ENCODE results near the gene SLC25A17. TPM values are rescaled to one million over a fixed set of nuclear protein-coding genes. Genes with fewer than 3 reads are reported as not detected.

SLC25A17 gene
- total RNA-seq, 1 experiment from 2014 or later: 51.6 TPM

GRCh38 chr22:40758390-40758789, 60.8 kb downstream of the SLC25A17 start:
- H3K27ac ChIP-seq (ENCODE audit: low read depth, low read length, poor library complexity, severe bottlenecking): no peak overlapping the region
- no peaks in the 10 kb centered on the region for H3K9me3 ChIP-seq (ENCODE audit: low read depth, low read length, poor library complexity, severe bottlenecking)
- intact Hi-C loops (cut with micrococcal nuclease; ENCODE audit: unreplicated experiment): no loop called here
- no peaks in the 10 kb centered on the region for H3K36me3 ChIP-seq (ENCODE audit: insufficient read depth, low read length, poor library complexity, severe bottlenecking)
- CTCF ChIA-PET: interaction anchor here (1.9 kb wide), 1 partner anchor 75 kb away, joined by 6 read pairs; no protein-coding TSS in a partner anchor
- POLR2A ChIA-PET (ENCODE audit: low non-redundant PET): interaction anchor here (0.6 kb wide), 1 partner anchor 82 kb away, joined by 3 read pairs; no protein-coding TSS in a partner anchor
- peaks cover 3% of the 10 kb centered on the region for H3K4me1 ChIP-seq (ENCODE audit: insufficient read depth, low read length, poor library complexity, severe bottlenecking)
- TF ChIP-seq EZH2 (IDR thresholded peaks at IDR 0.05; ENCODE audit: borderline replicate concordance, low read depth, low read length, poor library complexity, severe bottlenecking) (no peak), CTCF (conservative IDR thresholded peaks at IDR 0.05; ENCODE audit: low read depth, low read length) (no peak)
- H3K27me3 ChIP-seq (replicated peaks; ENCODE audit: insufficient read depth, low read depth, low read length, poor library complexity): no peaks in the 10 kb centered on the region
- BruUV-seq (replicated peaks): no TSS peak
- no peak overlapping the region for H3K4me3 ChIP-seq (ENCODE audit: low read depth, low read length, poor library complexity, severe bottlenecking)
- DNase-seq (ENCODE audit: low spot score): no peak

DNA sequence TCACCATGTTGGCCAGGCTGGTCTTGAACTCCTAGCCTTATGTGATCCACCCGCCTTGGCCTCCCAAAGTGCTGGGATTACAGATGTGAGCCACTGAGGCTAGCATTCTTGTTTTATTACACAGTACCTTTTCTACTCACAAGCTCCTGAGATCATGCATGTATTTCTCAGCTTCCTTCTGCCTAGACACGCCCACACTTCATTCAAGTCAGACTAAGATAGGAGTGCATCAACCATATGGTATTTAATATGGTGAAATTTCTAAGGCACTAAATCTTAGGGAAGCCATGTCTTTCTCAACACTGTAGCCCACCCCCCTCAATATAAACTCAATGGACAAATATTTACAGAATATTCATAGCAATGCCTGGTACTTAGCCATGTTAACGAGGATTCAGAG, 62.1 kb downstream of the SLC25A17 start:
- ChIA-PET POLR2A (ENCODE audit: low non-redundant PET) (no interaction called here), CTCF (interaction anchor here (1.9 kb wide), 1 partner anchor 74 kb away, joined by 6 read pairs; no protein-coding TSS in a partner anchor)
- peaks cover 3% of the 10 kb centered on the region for H3K4me1 ChIP-seq (ENCODE audit: insufficient read depth, low read length, poor library complexity, severe bottlenecking)
- no TSS peak for BruUV-seq (replicated peaks)
- no peaks in the 10 kb centered on the region for H3K27me3 ChIP-seq (replicated peaks; ENCODE audit: insufficient read depth, low read depth, low read length, poor library complexity)
- intact Hi-C loops (cut with micrococcal nuclease; ENCODE audit: unreplicated experiment): no loop called here
- no peaks in the 10 kb centered on the region for H3K36me3 ChIP-seq (ENCODE audit: insufficient read depth, low read length, poor library complexity, severe bottlenecking)
- no peak overlapping the region for H3K4me3 ChIP-seq (ENCODE audit: low read depth, low read length, poor library complexity, severe bottlenecking)
- H3K27ac ChIP-seq (ENCODE audit: low read depth, low read length, poor library complexity, severe bottlenecking): no peak overlapping the region
- H3K9me3 ChIP-seq (ENCODE audit: low read depth, low read length, poor library complexity, severe bottlenecking): no peaks in the 10 kb centered on the region
- TF ChIP-seq CTCF (conservative IDR thresholded peaks at IDR 0.05; ENCODE audit: low read depth, low read length): no peak
- TF ChIP-seq EZH2 (IDR thresholded peaks at IDR 0.05; ENCODE audit: borderline replicate concordance, low read depth, low read length, poor library complexity, severe bottlenecking): no peak
- DNase-seq (ENCODE audit: low spot score): no peak

DNA sequence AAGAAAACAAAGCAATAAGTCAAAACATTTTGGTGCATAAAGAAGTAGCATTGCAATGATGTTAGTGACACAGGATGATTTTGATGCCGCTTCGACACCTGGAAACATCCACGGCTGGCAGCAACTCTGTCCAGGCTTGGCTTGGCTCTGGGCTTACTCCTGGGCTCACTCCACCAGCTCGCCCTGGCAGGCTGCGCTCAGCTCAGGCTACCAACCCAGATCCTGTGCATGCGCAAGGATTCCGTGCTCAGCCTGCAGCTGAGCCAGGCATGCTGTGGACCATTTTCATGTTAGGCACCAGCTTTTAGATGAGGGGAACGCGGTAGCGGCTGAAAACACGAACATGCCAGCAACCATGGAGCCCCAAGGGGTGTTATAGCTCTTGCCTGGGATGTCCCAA, 66.0 kb downstream of the SLC25A17 start:
- CTCF ChIA-PET: no interaction called here
- Histone ChIP-seq H3K27me3 (replicated peaks; ENCODE audit: insufficient read depth, low read depth, low read length, poor library complexity) (no peaks in the 10 kb centered on the region), H3K4me3 (ENCODE audit: low read depth, low read length, poor library complexity, severe bottlenecking) (no peak overlapping the region), H3K4me1 (ENCODE audit: insufficient read depth, low read length, poor library complexity, severe bottlenecking) (peaks cover 3% of the 10 kb centered on the region), H3K36me3 (ENCODE audit: insufficient read depth, low read length, poor library complexity, severe bottlenecking) (no peaks in the 10 kb centered on the region), H3K9me3 (ENCODE audit: low read depth, low read length, poor library complexity, severe bottlenecking) (no peaks in the 10 kb centered on the region), H3K27ac (ENCODE audit: low read depth, low read length, poor library complexity, severe bottlenecking) (no peak overlapping the region)
- intact Hi-C loops (cut with micrococcal nuclease; ENCODE audit: unreplicated experiment): no loop called here
- POLR2A ChIA-PET (ENCODE audit: low non-redundant PET): no interaction called here
- no peak for DNase-seq (ENCODE audit: low spot score)
- no TSS peak for BruUV-seq (replicated peaks)
- TF ChIP-seq EZH2 (IDR thresholded peaks at IDR 0.05; ENCODE audit: borderline replicate concordance, low read depth, low read length, poor library complexity, severe bottlenecking) (no peak), CTCF (conservative IDR thresholded peaks at IDR 0.05; ENCODE audit: low read depth, low read length) (no peak)
